AG08396 (cell line): ENCODE measurements around the gene FCGR3A.

Source experiments
- DNase-seq: peaks from one replicate; pipeline ENCODE4 v3.0.0; 2012; ENCODE audit warnings: low spot score, mixed read lengths

The FCGR3A gene

DNA sequence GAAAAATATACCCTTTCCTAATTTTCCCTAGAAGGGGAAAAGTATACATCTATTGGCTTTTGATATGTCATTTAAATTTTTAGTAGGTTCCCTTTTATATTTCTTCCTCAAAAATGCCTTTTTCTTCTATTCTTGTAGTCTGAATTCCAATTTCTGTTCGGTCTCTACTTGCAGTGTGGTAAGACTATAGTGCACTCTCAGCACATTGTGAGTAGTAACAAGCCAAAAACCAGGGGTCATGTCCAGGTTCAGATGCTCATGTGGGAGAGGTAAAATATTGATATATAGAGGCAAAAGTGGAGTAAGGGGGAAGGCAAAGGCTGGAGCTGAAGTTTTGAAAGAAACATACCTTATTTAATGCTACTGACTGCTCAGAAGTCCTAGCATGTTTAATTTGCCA is 48.4 kb downstream of the FCGR3A start:
- DNase-seq = no peak

DNA sequence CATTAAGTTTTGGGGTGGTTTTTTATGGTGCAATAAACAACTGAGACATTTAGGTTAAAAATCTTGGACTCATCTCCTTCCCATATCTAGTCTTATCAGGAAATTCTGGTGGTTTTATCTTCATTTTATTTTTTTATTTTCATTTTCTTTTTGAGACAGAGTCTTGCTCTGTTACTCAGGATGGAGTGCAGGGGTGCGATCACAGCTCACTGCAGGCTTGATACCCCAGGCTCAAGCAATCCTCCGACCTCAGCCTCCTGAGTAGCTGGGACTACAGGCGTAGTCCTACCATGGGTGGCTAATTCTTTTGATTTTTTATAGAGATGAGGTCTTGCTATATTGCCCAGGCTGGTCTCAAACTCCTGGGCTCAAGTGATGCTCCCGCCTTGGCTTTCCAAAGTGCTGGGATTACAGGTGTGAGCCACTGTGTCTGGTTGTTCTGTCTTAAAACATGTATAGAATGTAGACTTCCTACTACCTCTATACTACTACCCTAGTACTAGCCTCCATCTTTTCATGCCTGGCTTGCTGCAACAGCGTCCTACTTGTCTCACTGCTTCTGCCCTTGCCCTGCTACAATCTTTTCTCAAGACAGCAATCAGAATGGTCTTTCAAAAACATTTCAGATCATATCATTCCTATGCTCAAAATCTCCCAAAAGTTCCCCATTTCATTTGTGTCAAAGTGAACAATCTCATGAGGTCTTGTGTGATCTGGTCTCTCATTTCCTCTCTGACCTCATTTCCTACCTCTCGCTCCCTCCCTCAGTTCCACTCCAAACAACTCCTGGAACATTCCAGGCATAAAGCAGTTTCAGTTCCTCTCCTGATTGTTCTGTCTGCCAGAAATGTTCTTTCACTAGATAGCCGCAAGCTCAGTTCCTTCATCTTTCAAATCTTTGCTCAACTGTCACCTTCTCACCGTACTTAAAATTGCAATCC is 50.2 kb downstream of the FCGR3A start:
- no peak for DNase-seq

DNA sequence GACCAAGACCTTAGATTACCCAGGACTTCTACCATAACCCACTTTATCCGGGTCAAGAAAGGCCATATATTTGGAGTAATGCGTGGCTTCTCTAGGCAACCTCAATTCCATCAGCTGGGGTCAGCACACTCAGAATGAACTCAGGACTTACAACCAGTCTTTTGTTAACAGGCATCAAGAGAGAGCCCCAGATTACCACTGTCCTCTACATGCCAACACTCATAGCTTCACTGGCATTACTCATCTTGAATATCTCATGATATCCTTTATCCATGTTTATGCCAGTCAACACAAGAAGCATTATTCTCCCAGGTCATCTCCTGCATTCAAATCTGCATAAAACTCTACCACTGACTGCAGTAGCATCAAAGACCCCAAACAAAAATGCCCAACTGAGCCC is 51.0 kb downstream of the FCGR3A start:
- no peak for DNase-seq

DNA sequence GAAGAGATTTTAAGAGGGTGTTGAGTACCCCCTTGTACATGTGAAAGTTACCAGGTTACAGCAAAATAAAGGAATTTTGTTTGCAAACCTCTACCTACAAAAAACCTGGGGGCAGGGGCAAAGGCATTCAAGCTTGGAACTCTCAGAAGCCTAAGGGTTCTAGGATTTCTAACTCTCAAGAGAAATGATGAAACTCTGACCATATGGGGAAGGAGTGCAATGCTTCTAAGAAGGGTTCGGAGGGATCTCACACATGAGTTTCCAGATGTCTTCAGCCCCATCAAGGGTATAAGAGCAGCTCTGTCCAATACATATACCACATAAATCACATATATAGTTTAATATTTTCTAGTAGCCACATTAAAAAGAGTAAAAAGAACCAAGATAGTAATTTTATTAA is 51.7 kb downstream of the FCGR3A start:
- no peak for DNase-seq

DNA sequence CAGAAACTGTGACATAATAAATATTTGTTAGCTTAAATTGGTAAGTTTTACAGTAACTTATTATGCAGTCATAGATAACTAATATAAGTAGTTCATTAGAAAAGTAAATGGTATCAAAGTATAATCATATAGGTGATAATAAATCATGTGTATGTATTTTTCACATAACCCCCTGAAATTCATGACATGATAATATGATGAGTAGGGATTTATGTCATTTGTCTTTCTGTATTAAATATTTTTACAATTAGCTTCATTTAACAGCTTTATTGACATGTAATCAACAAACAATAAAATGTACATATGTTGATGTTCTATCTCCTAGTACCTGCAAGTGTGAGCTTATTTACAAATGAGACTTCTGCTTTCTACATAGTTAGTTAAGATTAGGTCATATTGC is 54.1 kb downstream of the FCGR3A start:
- DNase-seq = no peak

DNA sequence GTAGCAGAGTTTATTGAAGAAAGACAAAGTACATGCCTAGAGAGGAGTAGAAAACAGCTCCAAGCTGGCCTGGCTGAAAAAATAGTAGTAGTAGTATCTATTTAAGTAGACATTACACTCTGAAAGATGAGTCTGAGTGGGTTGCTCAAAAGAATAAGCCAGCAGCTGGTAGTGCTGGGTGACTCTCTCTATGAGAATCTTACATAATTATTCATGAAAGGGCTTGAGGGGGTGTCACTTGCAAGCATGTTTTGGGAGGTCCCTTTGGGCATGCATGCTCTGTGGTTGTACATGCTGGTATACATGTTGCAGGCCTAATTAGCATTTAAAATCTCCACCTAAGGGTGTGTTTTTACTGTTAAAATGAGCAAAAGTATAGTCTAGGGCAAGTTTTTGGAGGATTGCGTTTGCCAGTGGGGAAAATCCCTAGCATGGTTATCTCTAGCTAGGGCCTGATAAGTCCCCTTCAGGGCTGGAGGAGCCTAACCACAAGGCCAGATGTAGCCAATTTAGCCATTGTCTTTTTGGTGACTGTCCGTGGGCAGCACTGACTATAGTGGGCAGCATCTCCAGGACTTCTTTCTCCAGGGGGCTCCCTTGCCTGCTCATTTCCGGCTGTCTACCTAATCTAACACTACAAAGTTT is 55.4 kb downstream of the FCGR3A start:
- DNase-seq = no peak

DNA sequence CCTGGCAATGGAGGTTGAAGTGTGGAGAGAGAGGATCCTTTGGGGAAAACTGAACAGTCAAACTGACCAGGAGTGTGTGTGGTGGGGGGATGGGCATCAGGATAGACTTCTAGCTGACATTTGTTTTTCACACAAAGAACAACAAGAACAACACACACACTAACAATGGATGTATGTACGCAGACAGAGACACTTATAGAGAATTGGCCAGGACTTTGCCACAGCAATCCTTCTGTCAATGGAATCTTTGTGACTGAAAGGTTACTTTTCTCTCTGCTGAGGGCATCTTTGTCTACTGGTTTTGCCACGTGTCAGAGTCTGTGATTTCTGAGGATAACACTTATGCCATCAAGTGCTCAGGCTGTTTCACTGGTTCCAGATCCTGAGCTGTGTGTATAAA is 56.8 kb downstream of the FCGR3A start:
- no peak for DNase-seq
